Urinary bladder (tissue), 4 donors: ENCODE data around the gene ZNF488. TPM values are rescaled to one million over a fixed set of nuclear protein-coding genes. Genes with fewer than 3 reads are reported as not detected.
"Not testable (repeated sequence)": the region's sequence is repeated elsewhere in the genome, so short reads cannot be mapped to it uniquely, and the experiment has no call there.

ENCODE experiments used
- DNase-seq: peaks from one replicate; pipeline ENCODE4 v3.0.0-alpha.2; 2015; ENCODE audit errors: extremely low spot score
- H3K27ac ChIP-seq: one replicate; pipeline ENCODE4 v1.5.1; 2013; ENCODE audit warnings: low read depth, mild to moderate bottlenecking, moderate library complexity
- H3K36me3 ChIP-seq: one replicate; pipeline ENCODE4 v1.6.1; 2013; ENCODE audit warnings: mild to moderate bottlenecking, moderate library complexity; ENCODE audit not compliant: insufficient read depth
- H3K4me1 ChIP-seq: one replicate; pipeline ENCODE4 v1.6.1; 2013; ENCODE audit warnings: mild to moderate bottlenecking, moderate library complexity; ENCODE audit not compliant: insufficient read depth
- H3K4me3 ChIP-seq: one replicate; pipeline ENCODE4 v1.5.1; 2013; ENCODE audit warnings: low read depth, low read length
- WGBS: extraction: QIAGEN DNeasy Blood & Tissue Kit; methylation state at CpG from one replicate; pipeline ENCODE4 v1.1.7; 2013; 5-methylcytosine and 5-hydroxymethylcytosine counted together
- polyA plus RNA-seq: library from polyadenylated mRNA; stranded (reverse); fragments of 200-250 nt; gene quantifications from one replicate; pipeline ENCODE4 v1.2.3, GENCODE V29; 2013
- total RNA-seq: library from RNA; depleted of rRNA; stranded (reverse); fragments of >200 nt; gene quantifications from one replicate; pipeline ENCODE4 v1.2.3, GENCODE V29; 2014
- donor health status: healthy with polysubstance abuse.
- donor health status: healthy.

Gene ZNF488
- total RNA-seq (0.63 TPM), polyA plus RNA-seq (0.41 TPM)

- Histone ChIP-seq H3K4me1 (no peaks in the 10 kb centered on the region), H3K27ac (peak within 1 kb of the TSS; percentile 79), H3K4me3 (peak within 1 kb of the TSS; percentile 58), H3K36me3 (no peaks in the 10 kb centered on the region)
- WGBS, result under 1% methylated on average over 75 of the region's 75 CpGs
- peak; percentile 49 for DNase-seq
Observed at GRCh38 chr10:47384148-47384921, at the start of gene ZNF488. Gene ZNF488 (minus strand): TSS chr10:47384293. CDS start chr10:47368829, 15,464 bp downstream.

- no peaks in the 10 kb centered on the region for H3K36me3 ChIP-seq
- WGBS, result 88% methylated on average over 4 of the region's 4 CpGs
- DNase-seq, result no peak
- no peak overlapping the region for H3K4me3 ChIP-seq
- no peak overlapping the region for H3K27ac ChIP-seq
- no peaks in the 10 kb centered on the region for H3K4me1 ChIP-seq
Observed at GRCh38 chr10:47425813-47426419, 41.8 kb upstream of the ZNF488 start.

- H3K36me3 ChIP-seq, result no peaks in the 10 kb centered on the region
- H3K27ac ChIP-seq, result no peak overlapping the region
- no peaks in the 10 kb centered on the region for H3K4me1 ChIP-seq
- WGBS, result 68% methylated on average over 8 of the region's 8 CpGs
- no peak overlapping the region for H3K4me3 ChIP-seq
- no peak for DNase-seq
Observed at GRCh38 chr10:47424231-47424630, 40.1 kb upstream of the ZNF488 start.

- Histone ChIP-seq H3K4me3 (no peak overlapping the region), H3K36me3 (no peaks in the 10 kb centered on the region), H3K27ac (no peak overlapping the region), H3K4me1 (no peaks in the 10 kb centered on the region)
- DNase-seq, result no peak
- 87% methylated on average over 4 of the region's 4 CpGs for WGBS
Observed at GRCh38 chr10:47423476-47423875, 39.4 kb upstream of the ZNF488 start.

GRCh38 chr10:47421057-47421952 lies 37.2 kb upstream of the ZNF488 start:
- Histone ChIP-seq H3K4me3 (no peak overlapping the region), H3K36me3 (no peaks in the 10 kb centered on the region), H3K4me1 (no peaks in the 10 kb centered on the region), H3K27ac (no peak overlapping the region)
- 75% methylated on average over 7 of the region's 7 CpGs for WGBS
- DNase-seq, result no peak

GRCh38 chr10:47420305-47421056 lies 36.4 kb upstream of the ZNF488 start:
- no peaks in the 10 kb centered on the region for H3K4me1 ChIP-seq
- WGBS, result 81% methylated on average over 14 of the region's 14 CpGs
- DNase-seq, result no peak

GRCh38 chr10:47419421-47419820 lies 35.3 kb upstream of the ZNF488 start:
- WGBS, result 84% methylated on average over 2 of the region's 2 CpGs
- Histone ChIP-seq H3K36me3 (no peaks in the 10 kb centered on the region), H3K4me1 (no peaks in the 10 kb centered on the region), H3K4me3 (no peak overlapping the region), H3K27ac (no peak overlapping the region)
- no peak for DNase-seq

More at GRCh38 chr10:47420305-47421056, 36.4 kb upstream of the ZNF488 start:
- no peaks in the 10 kb centered on the region for H3K36me3 ChIP-seq
- H3K27ac ChIP-seq, result no peak overlapping the region
- no peak overlapping the region for H3K4me3 ChIP-seq

GRCh38 chr10:47418966-47419365 lies 34.9 kb upstream of the ZNF488 start:
- Histone ChIP-seq H3K27ac (no peak overlapping the region), H3K36me3 (no peaks in the 10 kb centered on the region), H3K4me1 (no peaks in the 10 kb centered on the region), H3K4me3 (no peak overlapping the region)
- 86% methylated on average over 4 of the region's 4 CpGs for WGBS
- DNase-seq, result no peak

- no peak overlapping the region for H3K27ac ChIP-seq
- no peaks in the 10 kb centered on the region for H3K36me3 ChIP-seq
- no peaks in the 10 kb centered on the region for H3K4me1 ChIP-seq
- H3K4me3 ChIP-seq, result no peak overlapping the region
- DNase-seq, result no peak
- WGBS, result 91% methylated on average over 6 of the region's 6 CpGs
Observed at GRCh38 chr10:47418321-47418720, 34.2 kb upstream of the ZNF488 start.

GRCh38 chr10:47416305-47417218 lies 32.5 kb upstream of the ZNF488 start:
- DNase-seq, H3K36me3 ChIP-seq, H3K4me3 ChIP-seq, H3K4me1 ChIP-seq, H3K27ac ChIP-seq: not testable (repeated sequence)
- WGBS, result 94% methylated on average over 6 of the region's 6 CpGs

GRCh38 chr10:47415520-47416304 lies 31.6 kb upstream of the ZNF488 start:
- Histone ChIP-seq H3K4me3 (no peak overlapping the region), H3K4me1 (no peaks in the 10 kb centered on the region), H3K36me3 (no peaks in the 10 kb centered on the region), H3K27ac (no peak overlapping the region)
- WGBS, result 96% methylated on average over 6 of the region's 6 CpGs
- no peak for DNase-seq
